ENCODE results near the gene KLHL40.

DNA sequence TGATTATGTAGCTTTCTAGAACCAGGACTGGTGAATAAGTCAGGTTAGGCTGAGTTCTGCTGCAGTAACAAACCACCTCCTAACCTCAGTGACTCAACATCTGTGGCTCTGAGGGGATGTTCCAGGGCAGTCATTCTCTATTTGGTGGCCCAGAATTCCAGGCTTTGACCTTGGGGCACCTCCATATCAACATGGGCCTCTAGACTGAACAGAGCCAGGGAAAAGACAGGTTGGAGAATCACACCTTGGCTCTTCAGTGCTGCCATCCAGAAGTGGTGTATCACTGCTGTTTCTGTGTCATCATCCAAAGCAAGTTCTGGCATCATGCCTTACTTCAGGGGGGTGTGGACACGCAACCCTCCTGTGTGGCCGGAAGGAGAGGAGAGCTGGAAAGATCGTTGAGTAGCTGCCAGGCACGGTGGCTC lies 16.5 kb upstream of the KLHL40 start:
- TF ChIP-seq CTCF (IDR thresholded peaks at IDR 0.05) = no peak
- TF ChIP-seq EP300 (IDR thresholded peaks at IDR 0.05) = no peak
- TF ChIP-seq POLR2A (IDR thresholded peaks at IDR 0.05) = no peak

All from suprapubic skin (tissue), 3 donors.